H1 (cell line): ENCODE measurements around the gene CCN6. TPM values are rescaled to one million over a fixed set of nuclear protein-coding genes. Genes with fewer than 3 reads are reported as not detected.

Experiments used
- CTCF ChIA-PET: fragments of 300-600 bp; sonication (Branson Sonifier 250); formaldehyde crosslinking; loops from one replicate; lab custom pipeline; 2021; ENCODE audit not compliant: partially characterized antibody; lab: Charles Lee
- POLR2A ChIA-PET: fragments of 300-600 bp; sonication (Branson Sonifier 250); formaldehyde crosslinking; loops from one replicate; lab custom pipeline; 2021; ENCODE audit warnings: inconsistent platforms; ENCODE audit not compliant: partially characterized antibody; lab: Charles Lee
- DNase-seq, 2 experiments: peaks; one replicate each; pipeline versions ENCODE4 v3.0.0 to v3.0.0-alpha.2; 2010 to 2022; ENCODE audit warnings: low spot score in 2 of 2, low read depth in 1 of 2, mixed read lengths in 1 of 2
- FAIRE-seq: peaks from 2 replicates; lab custom pipeline; 2011; peaks lifted over from hg19 to GRCh38; lab: Jason Lieb, UNC
- H2AFZ ChIP-seq: 2 replicates; pipeline ENCODE4 v1.8.1; 2012; ENCODE audit warnings: low read length, inconsistent platforms
- H2AK5ac ChIP-seq: 2 replicates; pipeline ENCODE4 v1.6.1; 2013; ENCODE audit warnings: low read depth, low read length
- H2BK120ac ChIP-seq: replicated peaks from 2 replicates; pipeline ENCODE3; 2013; ENCODE audit warnings: low read depth, low read length, inconsistent platforms
- H2BK12ac ChIP-seq: 2 replicates; pipeline ENCODE4 v1.6.1; 2013; ENCODE audit warnings: low read depth, low read length
- H2BK15ac ChIP-seq: 2 replicates; pipeline ENCODE4 v1.6.1; 2013; ENCODE audit warnings: low read length
- H2BK20ac ChIP-seq: 2 replicates; pipeline ENCODE4 v1.6.1; 2013; ENCODE audit warnings: low read length
- H2BK5ac ChIP-seq: 2 replicates; pipeline ENCODE4 v1.6.1; 2013; ENCODE audit warnings: low read depth, low read length
- H3K14ac ChIP-seq: 2 replicates; pipeline ENCODE4 v1.6.1; 2013; ENCODE audit warnings: inconsistent platforms; ENCODE audit not compliant: insufficient read length
- H3K18ac ChIP-seq: 2 replicates; pipeline ENCODE4 v1.6.1; 2013; ENCODE audit warnings: low read length; ENCODE audit errors: extremely low read depth
- H3K23ac ChIP-seq: 2 replicates; pipeline ENCODE4 v1.6.1; 2013; ENCODE audit warnings: inconsistent platforms; ENCODE audit not compliant: insufficient read length
- H3K23me2 ChIP-seq: 2 replicates; pipeline ENCODE4 v1.6.1; 2013; ENCODE audit warnings: low read depth, low read length
- H3K27ac ChIP-seq: 2 replicates; pipeline ENCODE4 v1.6.1; 2011; ENCODE audit warnings: low read depth, low read length, inconsistent platforms
- H3K27me3 ChIP-seq, 4 experiments: replicated peaks in 1 of 4; 1 replicate in 1 of 4; 2 replicates in 3 of 4; pipeline versions ENCODE4 v1.6.1 to v1.8.1; 2011 to 2013; ENCODE audit warnings: low read length in 3 of 4, mild to moderate bottlenecking in 3 of 4, inconsistent platforms in 2 of 4, mixed read lengths in 2 of 4, moderate library complexity in 1 of 4; ENCODE audit not compliant: control insufficient read depth in 3 of 4, insufficient read depth in 3 of 4; ENCODE audit errors: extremely low read depth in 1 of 4
- H3K36me3 ChIP-seq, 4 experiments: 2 replicates each; pipeline versions ENCODE4 v1.6.1 to v1.8.1; 2011 to 2013; ENCODE audit warnings: mild to moderate bottlenecking in 4 of 4, low read length in 3 of 4, moderate library complexity in 2 of 4, control low read depth in 1 of 4, inconsistent platforms in 1 of 4; ENCODE audit not compliant: insufficient read depth in 4 of 4, control insufficient read depth in 2 of 4
- H3K4ac ChIP-seq: replicated peaks from 2 replicates; pipeline ENCODE3; 2013; ENCODE audit warnings: low read length, low read depth, mixed read lengths, inconsistent platforms; ENCODE audit not compliant: insufficient read length
- H3K4me1 ChIP-seq, 4 experiments: replicated peaks in 1 of 4; 1 replicate in 1 of 4; 2 replicates in 3 of 4; pipeline versions ENCODE4 v1.6.1 to v1.8.1; 2011 to 2013; ENCODE audit warnings: low read length in 3 of 4, inconsistent platforms in 2 of 4, mixed read lengths in 1 of 4; ENCODE audit not compliant: insufficient read depth in 4 of 4, control insufficient read depth in 3 of 4
- H3K4me2 ChIP-seq, 2 experiments: 2 replicates each; pipeline versions ENCODE4 v1.6.1 to v1.8.1; 2011 to 2013; ENCODE audit warnings: low read depth in 2 of 2, low read length in 2 of 2, control low read depth in 1 of 2, inconsistent platforms in 1 of 2, mild to moderate bottlenecking in 1 of 2; ENCODE audit not compliant: insufficient read depth in 1 of 2
- H3K4me3 ChIP-seq, 4 experiments: fragments of 200-600, 300-600 bp in 1 of 4; sonication (generic), shearing (Covaris generic), sonication (Bioruptor Twin) in 1 of 4; 2 replicates each; pipeline versions ENCODE4 v1.5.1 to v1.8.1; 2011 to 2016; ENCODE audit warnings: low read length in 4 of 4, low read depth in 3 of 4, control low read depth in 2 of 4, inconsistent platforms in 2 of 4, mild to moderate bottlenecking in 2 of 4, mixed read lengths in 1 of 4, moderate library complexity in 1 of 4; ENCODE audit not compliant: insufficient read depth in 2 of 4; ENCODE audit errors: extremely low read depth in 1 of 4
- H3K56ac ChIP-seq: replicated peaks from 2 replicates; pipeline ENCODE3; 2013; ENCODE audit warnings: low read depth, mild to moderate bottlenecking, mixed read lengths, low read length, inconsistent platforms; ENCODE audit not compliant: insufficient read length
- H3K79me1 ChIP-seq: 2 replicates; pipeline ENCODE4 v1.6.1; 2013; ENCODE audit warnings: low read depth, low read length, control low read depth
- H3K79me2 ChIP-seq, 2 experiments: 2 replicates each; pipeline versions ENCODE4 v1.6.1 to v1.8.1; 2012 to 2013; ENCODE audit warnings: low read length in 2 of 2, mild to moderate bottlenecking in 2 of 2, inconsistent platforms in 1 of 2; ENCODE audit not compliant: insufficient read depth in 2 of 2, control insufficient read depth in 1 of 2
- H3K9ac ChIP-seq, 4 experiments: replicated peaks in 1 of 4; 1 replicate in 1 of 4; 2 replicates in 3 of 4; pipeline versions ENCODE4 v1.6.1 to v1.8.1; 2011 to 2013; ENCODE audit warnings: low read depth in 3 of 4, low read length in 3 of 4, control low read depth in 2 of 4, mild to moderate bottlenecking in 2 of 4, moderate library complexity in 2 of 4, inconsistent platforms in 1 of 4; ENCODE audit errors: extremely low read depth in 1 of 4
- H3K9me3 ChIP-seq, 2 experiments: 2 replicates each; pipeline versions ENCODE4 v1.6.1 to v1.8.1; 2012 to 2013; ENCODE audit warnings: mild to moderate bottlenecking in 2 of 2, moderate library complexity in 2 of 2, control low read depth in 1 of 2, inconsistent platforms in 1 of 2, low read depth in 1 of 2, low read length in 1 of 2, mixed read lengths in 1 of 2; ENCODE audit not compliant: insufficient read depth in 2 of 2
- H4K20me1 ChIP-seq, 2 experiments: replicated peaks in 1 of 2; 2 replicates each; pipeline versions ENCODE3 to v1.8.1; 2011 to 2013; ENCODE audit warnings: inconsistent platforms in 2 of 2, low read length in 2 of 2, mild to moderate bottlenecking in 1 of 2; ENCODE audit not compliant: insufficient read depth in 2 of 2, control insufficient read depth in 1 of 2
- H4K5ac ChIP-seq: 2 replicates; pipeline ENCODE4 v1.6.1; 2013; ENCODE audit warnings: low read length, low read depth, mixed read lengths, inconsistent platforms; ENCODE audit not compliant: insufficient read length
- H4K8ac ChIP-seq: 2 replicates; pipeline ENCODE4 v1.8.0; 2013; ENCODE audit warnings: mild to moderate bottlenecking, moderate library complexity, low read length, inconsistent platforms; ENCODE audit not compliant: insufficient read depth; ENCODE audit errors: extremely low read depth
- H4K91ac ChIP-seq: replicated peaks from 2 replicates; pipeline ENCODE3; 2013; ENCODE audit warnings: low read length, mixed read lengths, inconsistent platforms; ENCODE audit not compliant: insufficient read length
- WGBS, 2 experiments: shearing (Covaris generic) in 1 of 2; methylation state at CpG; one replicate each; pipeline versions ENCODE4 v1.1.6 to v1.1.7; 2013 to 2015; ENCODE audit warnings: low lambda C conversion rate in 2 of 2, mixed read lengths in 2 of 2, inconsistent platforms in 1 of 2, low coverage in 1 of 2, missing lambda C conversion rate in 1 of 2; ENCODE audit not compliant: insufficient replicate concordance in 2 of 2, insufficient coverage in 1 of 2, insufficient read length in 1 of 2; ENCODE audit errors: extremely low coverage in 1 of 2, missing lambda C conversion rate in 1 of 2; 5-methylcytosine and 5-hydroxymethylcytosine counted together
- polyA plus RNA-seq, 7 experiments: library from polyadenylated mRNA; depleted of rRNA in 3 of 7; stranded (reverse) in 5 of 7; unstranded in 2 of 7; fragments of >200 nt in 5 of 7; fragments of 200-250 nt in 2 of 7; gene quantifications; 1 replicate in 5 of 7; 2 replicates in 1 of 7; 4 replicates in 1 of 7; pipeline versions ENCODE4 v1.2.1 to v1.2.3, GENCODE V29; 2011 to 2013; ENCODE audit warnings: missing spikeins in 2 of 7, mixed read lengths in 2 of 7
- total RNA-seq: library from RNA; stranded (reverse); fragmentation: NEBNext Ultra II Directional; extraction: Animal tissue kit (Norgen Biotek cat#: 25700); gene quantifications from 2 replicates; pipeline ENCODE4 v1.2.1, GENCODE V29; 2021
- TF ChIP-seq, protein P1 (sequence below), 3 experiments: IDR thresholded peaks; 1 replicate in 2 of 3; 2 replicates in 1 of 3; pipeline versions ENCODE4 v1.5.1 to v1.6.1; 2011; ENCODE audit warnings: low read length in 3 of 3, mild to moderate bottlenecking in 3 of 3, inconsistent platforms in 2 of 3, low read depth in 1 of 3, moderate library complexity in 1 of 3; ENCODE audit not compliant: insufficient read depth in 1 of 3; ENCODE audit errors: control extremely low read depth in 1 of 3
- TF ChIP-seq, protein P2 (sequence below): IDR thresholded peaks from 2 replicates; pipeline ENCODE4 v1.6.1; 2012; ENCODE audit warnings: low read length, inconsistent platforms

The CCN6 gene
- total and polyA plus RNA-seq, 2 of the 8 experiments (the other 6 are each of a cell fraction or from before 2014, with no cell fraction given): not detected

DNA sequence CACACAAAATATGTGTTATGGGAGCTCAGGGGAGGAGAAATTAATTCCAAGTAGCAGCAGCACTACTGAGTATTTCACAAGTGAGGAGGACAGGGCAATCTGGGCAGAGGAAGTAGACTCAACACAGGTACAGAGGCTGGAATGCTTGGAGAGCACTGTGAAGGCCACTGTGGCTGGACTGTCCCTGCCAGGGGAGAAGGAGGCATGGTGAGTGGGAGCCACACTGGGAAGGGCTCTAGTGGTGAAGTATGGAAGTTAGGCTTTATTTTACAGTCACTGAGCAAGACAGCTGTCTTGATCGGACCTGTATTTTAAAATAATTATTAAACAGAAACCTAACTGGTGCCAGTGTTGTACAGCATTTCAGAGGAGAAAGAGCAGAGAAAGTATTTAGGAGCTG lies 62.3 kb downstream of the CCN6 start:
- no peak overlapping the region for H2AFZ ChIP-seq

More for the DNA sequence above, 62.3 kb downstream of the CCN6 start:
- Histone ChIP-seq H2AK5ac (no peak overlapping the region), H3K14ac (no peak overlapping the region), H3K27ac (no peak overlapping the region), H3K27me3 (no peaks in the 10 kb centered on the region), H2BK20ac (no peak overlapping the region), H4K8ac (no peak overlapping the region), H2BK5ac (no peak overlapping the region), H3K23ac (no peak overlapping the region), H3K4me1 (no peaks in the 10 kb centered on the region), H3K18ac (no peak overlapping the region), H4K5ac (no peak overlapping the region), H3K79me2 (no peaks in the 10 kb centered on the region), H2BK12ac (no peak overlapping the region), H3K4me2 (no peak overlapping the region), H3K79me1 (no peaks in the 10 kb centered on the region), H4K20me1 (no peaks in the 10 kb centered on the region), H2BK120ac (no peak overlapping the region), H3K4me3 (no peak overlapping the region), H3K23me2 (no peaks in the 10 kb centered on the region), H2BK15ac (no peak overlapping the region), H3K9me3 (no peaks in the 10 kb centered on the region), H3K56ac (no peak overlapping the region), H3K4ac (no peak overlapping the region), H4K91ac (no peak overlapping the region), H3K9ac (no peak overlapping the region), H3K36me3 (no peaks in the 10 kb centered on the region)
- ChIA-PET POLR2A (interaction anchor here (1.2 kb wide), 1 partner anchor 8 kb away, joined by 3 read pairs; no protein-coding TSS in a partner anchor), CTCF (interaction anchor here (1.0 to 1.1 kb wide), 4 partner anchors 9 to 169 kb away, joined by 3 to 4 read pairs (median 4); no protein-coding TSS in a partner anchor)
- DNase-seq: no peak
- FAIRE-seq: no peak
- TF ChIP-seq, protein P1, sequence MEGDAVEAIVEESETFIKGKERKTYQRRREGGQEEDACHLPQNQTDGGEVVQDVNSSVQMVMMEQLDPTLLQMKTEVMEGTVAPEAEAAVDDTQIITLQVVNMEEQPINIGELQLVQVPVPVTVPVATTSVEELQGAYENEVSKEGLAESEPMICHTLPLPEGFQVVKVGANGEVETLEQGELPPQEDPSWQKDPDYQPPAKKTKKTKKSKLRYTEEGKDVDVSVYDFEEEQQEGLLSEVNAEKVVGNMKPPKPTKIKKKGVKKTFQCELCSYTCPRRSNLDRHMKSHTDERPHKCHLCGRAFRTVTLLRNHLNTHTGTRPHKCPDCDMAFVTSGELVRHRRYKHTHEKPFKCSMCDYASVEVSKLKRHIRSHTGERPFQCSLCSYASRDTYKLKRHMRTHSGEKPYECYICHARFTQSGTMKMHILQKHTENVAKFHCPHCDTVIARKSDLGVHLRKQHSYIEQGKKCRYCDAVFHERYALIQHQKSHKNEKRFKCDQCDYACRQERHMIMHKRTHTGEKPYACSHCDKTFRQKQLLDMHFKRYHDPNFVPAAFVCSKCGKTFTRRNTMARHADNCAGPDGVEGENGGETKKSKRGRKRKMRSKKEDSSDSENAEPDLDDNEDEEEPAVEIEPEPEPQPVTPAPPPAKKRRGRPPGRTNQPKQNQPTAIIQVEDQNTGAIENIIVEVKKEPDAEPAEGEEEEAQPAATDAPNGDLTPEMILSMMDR (IDR thresholded peaks at IDR 0.05; ENCODE audit: control extremely low read depth in 1 of 3, insufficient read depth in 1 of 3, low read depth in 1 of 3, low read length in 3 of 3): peak in 2 of 3 experiments; percentile 17 to 33; a peak in 2 of 4 replicates
- TF ChIP-seq, protein P2, sequence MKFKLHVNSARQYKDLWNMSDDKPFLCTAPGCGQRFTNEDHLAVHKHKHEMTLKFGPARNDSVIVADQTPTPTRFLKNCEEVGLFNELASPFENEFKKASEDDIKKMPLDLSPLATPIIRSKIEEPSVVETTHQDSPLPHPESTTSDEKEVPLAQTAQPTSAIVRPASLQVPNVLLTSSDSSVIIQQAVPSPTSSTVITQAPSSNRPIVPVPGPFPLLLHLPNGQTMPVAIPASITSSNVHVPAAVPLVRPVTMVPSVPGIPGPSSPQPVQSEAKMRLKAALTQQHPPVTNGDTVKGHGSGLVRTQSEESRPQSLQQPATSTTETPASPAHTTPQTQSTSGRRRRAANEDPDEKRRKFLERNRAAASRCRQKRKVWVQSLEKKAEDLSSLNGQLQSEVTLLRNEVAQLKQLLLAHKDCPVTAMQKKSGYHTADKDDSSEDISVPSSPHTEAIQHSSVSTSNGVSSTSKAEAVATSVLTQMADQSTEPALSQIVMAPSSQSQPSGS: no peak
- 95% methylated on average over 1 of the region's 1 CpG; no CpG with 5 or more reads in 1 of the 2 experiments for WGBS, 2 experiments
